ENCODE data around the gene PREP. TPM values are rescaled to one million over a fixed set of nuclear protein-coding genes. Genes with fewer than 3 reads are reported as not detected.

Gene PREP
- 10 to 100 TPM; 39.4 to 41.5 TPM for total RNA-seq

DNA sequence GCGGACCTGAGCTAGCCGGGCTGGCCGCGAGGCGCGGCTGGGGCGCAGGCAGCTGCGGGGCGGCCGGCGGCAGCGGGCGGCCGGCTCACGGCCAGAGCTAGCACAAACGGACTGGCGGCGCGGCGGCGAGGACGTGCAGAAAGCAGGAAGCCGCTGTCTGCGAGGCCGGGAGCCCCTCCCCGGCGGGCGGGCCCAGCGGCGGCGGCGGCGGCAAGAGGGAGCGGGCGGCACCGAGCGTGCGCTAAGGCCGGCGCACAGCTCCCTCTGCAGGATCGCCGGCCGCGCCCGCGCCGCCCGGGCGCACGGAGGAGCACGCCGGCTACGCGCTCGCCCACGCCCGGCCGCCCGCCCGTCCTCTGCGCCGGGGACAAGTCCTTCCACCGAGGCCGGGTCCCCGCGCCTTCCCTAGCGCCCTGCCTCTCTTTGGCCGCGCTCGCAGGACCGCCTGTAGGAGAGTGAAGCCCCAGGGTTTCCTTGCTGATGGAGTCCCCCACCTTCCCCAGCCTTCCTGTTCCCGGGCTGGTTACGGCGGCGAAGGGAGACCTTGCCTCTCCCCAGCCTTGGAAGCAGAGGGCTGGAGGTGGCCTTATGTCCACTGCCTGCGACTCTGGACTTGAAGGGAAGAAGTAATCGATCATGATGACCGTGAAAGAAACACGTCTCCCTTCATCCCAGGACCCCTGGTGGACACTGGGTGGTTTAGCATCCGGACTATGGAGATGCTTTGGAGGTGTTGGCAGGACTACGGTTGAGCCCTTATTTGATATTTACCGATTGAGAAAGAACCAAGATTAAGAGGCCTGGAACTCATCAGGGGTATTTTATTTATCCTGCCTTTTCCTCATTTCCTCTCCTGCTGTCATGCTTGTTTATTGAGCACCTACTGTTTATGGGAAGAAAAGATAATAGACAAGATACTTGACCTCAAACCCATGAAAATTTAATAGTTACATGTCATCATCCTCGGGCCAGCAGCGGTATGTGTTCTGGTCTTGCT, at the start of gene PREP:
PREP (minus strand) TSS at position 144 of the 997 bp plus-strand sequence. CDS start 191 bp downstream, outside the sequence.
- Mint-ChIP-seq H3K4me1 (peaks cover 43% of the 10 kb centered on the region), H3K27me3 (peaks cover 6% of the 10 kb centered on the region), H3K4me3 (peak within 1 kb of the TSS; percentile 98), H3K27ac (peak within 1 kb of the TSS; percentile 82), H3K9me3 (no peaks in the 10 kb centered on the region), H3K36me3 (peaks cover 6% of the 10 kb centered on the region)
- ATAC-seq (ENCODE audit: low read depth) (peak; percentile 96), DNase-seq (peak; percentile 91)
- POLR2A ChIA-PET, result interaction anchor here (0.6 to 1.0 kb wide), 4 partner anchors 9 to 696 kb away, joined by 3 to 4 read pairs (median 3); no protein-coding TSS in a partner anchor

DNA sequence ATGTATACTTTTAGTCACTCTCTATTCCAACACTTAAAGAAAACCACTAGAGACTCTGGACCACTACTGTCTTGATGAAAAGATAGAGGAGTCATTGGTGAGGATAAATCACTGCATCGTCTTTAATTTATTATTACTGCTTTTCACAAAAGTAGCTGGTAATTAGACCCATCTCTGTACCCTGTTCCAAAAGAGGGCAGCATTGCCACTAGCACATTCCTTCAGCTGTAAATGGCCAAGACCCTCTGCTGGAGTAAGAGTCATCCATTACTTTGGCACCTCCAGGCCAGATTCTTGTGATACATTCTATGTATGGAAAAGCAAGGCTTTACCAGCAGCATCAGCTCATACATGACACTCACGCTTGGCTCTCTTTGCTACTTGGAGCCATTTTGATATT, 49.5 kb upstream of the PREP start:
- DNase-seq (no peak), ATAC-seq (ENCODE audit: low read depth) (no peak)
- H3K9me3 Mint-ChIP-seq, result no peaks in the 10 kb centered on the region
- H3K27me3 Mint-ChIP-seq, result peaks cover 5% of the 10 kb centered on the region
- no peak overlapping the region for H3K27ac Mint-ChIP-seq
- H3K4me3 Mint-ChIP-seq, result no peak overlapping the region
- peaks cover 2% of the 10 kb centered on the region for H3K36me3 Mint-ChIP-seq
- peaks cover 12% of the 10 kb centered on the region for H3K4me1 Mint-ChIP-seq
- POLR2A ChIA-PET, result no interaction called here

DNA sequence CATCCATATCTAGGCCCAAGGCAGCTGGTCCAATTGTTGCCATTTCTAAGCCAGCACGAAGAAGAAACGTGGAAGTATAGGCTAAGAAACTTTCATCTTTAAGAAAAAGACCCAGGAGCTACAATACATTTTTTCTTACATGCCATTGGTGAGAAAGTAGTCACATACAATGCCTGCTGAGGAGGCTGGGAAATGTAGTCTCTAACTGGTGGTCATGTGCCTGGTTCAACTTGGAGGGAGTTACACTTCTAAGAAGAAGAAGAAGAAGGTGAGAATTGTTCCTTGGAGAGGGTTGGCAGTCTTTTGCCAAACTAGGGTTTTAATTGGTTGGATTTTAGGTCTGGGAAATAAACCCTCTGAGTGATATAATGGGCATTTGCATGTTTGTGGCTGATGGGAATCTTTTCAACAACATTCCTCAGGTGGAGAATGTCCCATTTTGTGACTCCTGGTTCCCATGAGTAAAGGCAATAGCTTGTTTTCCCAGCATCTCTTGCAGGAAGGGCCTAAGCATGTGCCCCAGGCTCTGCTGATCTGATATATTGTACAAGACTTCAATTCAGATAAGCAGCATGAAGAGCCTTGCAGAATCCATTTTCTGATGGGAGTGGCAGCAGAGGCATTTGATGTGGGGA, 47.0 kb upstream of the PREP start:
- ATAC-seq (ENCODE audit: low read depth) (no peak), DNase-seq (no peak)
- POLR2A ChIA-PET, result no interaction called here
- Mint-ChIP-seq H3K4me3 (no peak overlapping the region), H3K27ac (no peak overlapping the region), H3K4me1 (peaks cover 12% of the 10 kb centered on the region), H3K9me3 (no peaks in the 10 kb centered on the region), H3K27me3 (no peaks in the 10 kb centered on the region), H3K36me3 (peaks cover 2% of the 10 kb centered on the region)

DNA sequence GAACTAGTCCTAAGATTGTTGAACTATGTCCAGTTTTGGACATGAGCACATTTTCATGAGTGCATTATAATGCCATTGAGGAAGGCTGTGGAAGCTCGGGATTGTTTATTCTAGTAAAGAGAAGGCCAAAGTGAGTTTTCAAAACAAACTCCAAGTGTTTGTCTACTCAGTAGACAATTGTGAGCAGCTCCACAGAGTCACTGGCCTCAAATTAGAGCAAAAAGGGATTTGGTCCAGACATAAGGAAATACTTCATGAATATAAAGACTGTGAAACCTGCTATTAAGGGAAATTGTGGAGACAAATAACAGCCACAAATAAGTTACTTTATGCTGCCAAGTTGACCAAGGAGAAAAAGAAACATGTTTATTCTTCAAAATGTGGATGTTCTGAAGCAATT, 42.6 kb upstream of the PREP start:
- peaks cover 1% of the 10 kb centered on the region for H3K9me3 Mint-ChIP-seq
- DNase-seq, result no peak
- peaks cover 3% of the 10 kb centered on the region for H3K27me3 Mint-ChIP-seq
- H3K4me3 Mint-ChIP-seq, result no peak overlapping the region
- ATAC-seq (ENCODE audit: low read depth), result no peak
- H3K36me3 Mint-ChIP-seq, result no peaks in the 10 kb centered on the region
- H3K27ac Mint-ChIP-seq, result no peak overlapping the region
- no peaks in the 10 kb centered on the region for H3K4me1 Mint-ChIP-seq
- POLR2A ChIA-PET, result no interaction called here

DNA sequence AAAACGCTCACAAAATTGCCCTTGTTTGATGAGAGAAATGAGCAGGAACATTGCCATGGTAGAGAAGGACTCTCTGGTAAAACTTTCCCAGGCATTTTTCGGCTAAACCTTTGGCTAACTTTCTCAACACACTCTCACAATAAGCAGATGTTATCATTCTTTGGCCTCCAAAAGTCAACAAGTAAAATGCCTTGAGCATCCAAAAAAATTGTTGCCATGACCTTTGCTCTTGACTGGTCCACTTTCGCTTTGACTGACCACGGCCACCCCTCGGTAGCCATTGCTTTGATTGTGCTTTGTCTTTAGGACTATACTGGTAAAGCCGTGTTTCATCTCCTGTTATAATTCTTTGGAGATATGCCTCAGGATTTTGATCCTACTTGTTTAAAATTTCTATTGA, 41.1 kb upstream of the PREP start:
- H3K27me3 Mint-ChIP-seq, result peaks cover 3% of the 10 kb centered on the region
- H3K4me3 Mint-ChIP-seq, result no peak overlapping the region
- no peaks in the 10 kb centered on the region for H3K4me1 Mint-ChIP-seq
- no peak for ATAC-seq (ENCODE audit: low read depth)
- DNase-seq, result no peak
- no peak overlapping the region for H3K27ac Mint-ChIP-seq
- H3K36me3 Mint-ChIP-seq, result no peaks in the 10 kb centered on the region
- peaks cover 1% of the 10 kb centered on the region for H3K9me3 Mint-ChIP-seq
- POLR2A ChIA-PET, result no interaction called here

DNA sequence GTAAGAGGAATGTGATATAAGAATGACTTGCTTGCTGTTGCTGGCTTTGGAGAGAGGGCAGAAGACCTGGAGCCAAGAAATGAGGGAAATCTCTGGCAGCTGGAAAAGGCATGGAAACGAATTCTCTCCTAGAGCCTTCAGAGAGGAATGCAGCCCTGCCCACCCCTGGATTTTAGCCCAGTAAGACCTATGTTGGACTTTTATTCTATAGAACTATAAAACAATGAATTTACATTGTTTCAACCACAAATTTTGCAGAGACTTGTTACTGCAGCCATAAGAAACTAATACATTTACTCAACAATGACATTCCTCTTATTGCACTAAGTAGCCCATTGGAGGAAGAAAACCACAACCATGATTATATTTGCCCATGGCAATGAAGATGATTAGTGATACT, 39.5 kb upstream of the PREP start:
- peaks cover 6% of the 10 kb centered on the region for H3K27me3 Mint-ChIP-seq
- H3K27ac Mint-ChIP-seq, result no peak overlapping the region
- peaks cover 1% of the 10 kb centered on the region for H3K9me3 Mint-ChIP-seq
- H3K4me3 Mint-ChIP-seq, result no peak overlapping the region
- no peaks in the 10 kb centered on the region for H3K36me3 Mint-ChIP-seq
- ATAC-seq (ENCODE audit: low read depth) (no peak), DNase-seq (no peak)
- POLR2A ChIA-PET, result no interaction called here
- no peaks in the 10 kb centered on the region for H3K4me1 Mint-ChIP-seq

DNA sequence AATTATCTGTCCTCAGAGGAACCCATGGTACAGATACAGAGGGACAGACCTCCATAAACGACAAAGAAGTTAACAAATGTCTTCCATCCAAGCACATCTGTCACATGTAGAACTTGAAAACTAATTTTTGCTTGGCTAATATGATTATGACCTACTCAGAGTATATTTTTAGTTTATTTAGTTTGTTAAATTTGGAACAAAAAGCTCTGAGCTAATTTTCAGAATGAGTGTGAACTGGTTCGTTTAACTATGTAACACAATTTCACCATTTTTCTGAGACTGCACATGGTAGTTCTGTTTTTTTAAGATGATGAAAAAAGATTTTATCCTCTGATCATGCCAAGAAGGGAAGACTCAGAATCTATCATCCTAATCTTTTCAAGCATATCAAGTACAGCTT, 34.4 kb upstream of the PREP start:
- ATAC-seq (ENCODE audit: low read depth) (no peak), DNase-seq (no peak)
- Mint-ChIP-seq H3K9me3 (no peaks in the 10 kb centered on the region), H3K4me1 (no peaks in the 10 kb centered on the region), H3K27me3 (peaks cover 28% of the 10 kb centered on the region), H3K27ac (no peak overlapping the region), H3K4me3 (no peak overlapping the region), H3K36me3 (no peaks in the 10 kb centered on the region)
- POLR2A ChIA-PET, result no interaction called here

DNA sequence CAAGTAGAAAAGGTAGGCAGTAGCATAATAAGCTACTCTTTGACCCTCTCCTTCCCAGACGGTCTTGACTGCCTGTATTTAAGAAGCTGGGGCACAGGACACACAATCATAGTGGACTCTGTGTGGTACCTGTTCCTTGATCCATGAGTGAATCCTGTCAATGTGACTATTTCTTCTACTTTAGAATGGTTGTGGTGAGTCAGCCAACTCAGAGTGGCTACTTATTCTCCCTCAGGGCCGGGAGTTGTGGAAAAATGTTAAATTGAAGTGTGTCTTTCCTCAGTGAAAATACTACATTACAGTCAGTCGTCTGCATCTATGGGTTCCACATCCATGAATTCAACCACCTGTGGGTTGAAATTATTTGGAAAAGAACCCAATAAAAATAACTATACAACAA, 30.8 kb upstream of the PREP start:
- Mint-ChIP-seq H3K4me1 (peaks cover 1% of the 10 kb centered on the region), H3K27me3 (peaks cover 36% of the 10 kb centered on the region), H3K9me3 (no peaks in the 10 kb centered on the region), H3K27ac (no peak overlapping the region), H3K36me3 (no peaks in the 10 kb centered on the region), H3K4me3 (no peak overlapping the region)
- POLR2A ChIA-PET, result no interaction called here
- no peak for DNase-seq
- ATAC-seq (ENCODE audit: low read depth), result no peak

DNA sequence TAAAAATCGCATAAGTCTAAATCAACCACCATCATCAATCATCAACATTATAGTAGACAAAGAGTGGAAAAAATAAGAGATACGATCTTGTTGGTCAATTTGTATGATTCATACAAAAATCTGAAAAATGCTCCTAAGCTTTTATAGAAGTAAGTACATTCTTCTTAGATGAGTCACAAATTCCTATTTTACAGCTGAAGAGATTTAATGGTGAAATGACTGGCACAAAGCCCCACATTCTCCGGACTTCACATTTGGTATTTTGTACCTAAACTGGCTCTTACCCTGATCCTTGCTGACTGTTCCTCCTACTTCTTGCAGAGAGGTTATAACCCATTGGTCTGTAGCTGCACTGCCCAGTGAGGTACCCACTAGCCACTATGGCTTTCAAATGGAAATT, 29.9 kb upstream of the PREP start:
- POLR2A ChIA-PET, result interaction anchor here (0.6 kb wide), 1 partner anchor 25 kb away, joined by 3 read pairs; no protein-coding TSS in a partner anchor
- H3K27ac Mint-ChIP-seq, result no peak overlapping the region
- ATAC-seq (ENCODE audit: low read depth), result no peak
- H3K4me1 Mint-ChIP-seq, result peaks cover 1% of the 10 kb centered on the region
- no peaks in the 10 kb centered on the region for H3K36me3 Mint-ChIP-seq
- peaks cover 33% of the 10 kb centered on the region for H3K27me3 Mint-ChIP-seq
- no peaks in the 10 kb centered on the region for H3K9me3 Mint-ChIP-seq
- no peak overlapping the region for H3K4me3 Mint-ChIP-seq
- no peak for DNase-seq

DNA sequence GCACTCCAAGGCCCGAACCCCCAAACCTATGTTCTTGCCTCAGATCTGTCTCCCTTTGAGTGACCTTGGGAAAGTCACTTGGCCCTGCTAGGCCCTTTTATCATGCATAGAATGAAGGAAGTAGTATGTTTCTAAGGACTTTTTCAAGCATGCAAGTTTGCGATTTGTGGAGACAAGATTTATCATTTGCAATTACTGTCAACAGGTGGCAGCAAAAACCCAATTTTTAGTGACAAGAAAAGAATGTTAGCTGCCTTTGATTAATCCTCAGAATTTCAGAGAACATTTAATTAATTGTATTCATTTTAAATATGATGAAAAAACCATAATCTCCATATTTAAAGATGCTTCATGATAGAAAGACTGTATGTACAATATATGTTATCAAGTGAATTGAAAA, 28.3 kb upstream of the PREP start:
- H3K27ac Mint-ChIP-seq, result no peak overlapping the region
- no peak overlapping the region for H3K4me3 Mint-ChIP-seq
- H3K36me3 Mint-ChIP-seq, result no peaks in the 10 kb centered on the region
- peaks cover 27% of the 10 kb centered on the region for H3K27me3 Mint-ChIP-seq
- no peak for ATAC-seq (ENCODE audit: low read depth)
- POLR2A ChIA-PET, result no interaction called here
- peaks cover 1% of the 10 kb centered on the region for H3K4me1 Mint-ChIP-seq
- DNase-seq, result no peak
- no peaks in the 10 kb centered on the region for H3K9me3 Mint-ChIP-seq

DNA sequence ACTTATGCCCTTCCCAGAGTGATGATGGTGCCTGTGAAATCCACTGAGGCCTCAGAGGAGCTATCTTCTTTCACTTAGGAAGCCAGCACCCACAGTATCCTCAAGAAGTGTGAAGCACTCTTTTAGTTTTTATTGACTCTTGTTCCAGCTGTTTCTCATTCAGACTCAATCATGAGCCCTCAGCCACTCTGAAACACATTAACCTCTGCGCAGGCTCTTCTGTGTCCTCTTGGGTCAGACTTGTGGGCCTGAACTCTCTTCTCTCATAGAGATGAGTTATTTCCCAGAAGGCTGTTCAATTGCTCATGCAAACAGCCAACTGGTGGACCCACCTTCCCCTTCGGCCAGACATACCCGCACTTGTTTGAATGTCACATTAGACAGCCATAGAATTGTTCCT, 27.8 kb upstream of the PREP start:
- Mint-ChIP-seq H3K27ac (no peak overlapping the region), H3K27me3 (peaks cover 24% of the 10 kb centered on the region), H3K4me1 (peaks cover 1% of the 10 kb centered on the region), H3K36me3 (no peaks in the 10 kb centered on the region), H3K9me3 (no peaks in the 10 kb centered on the region), H3K4me3 (no peak overlapping the region)
- POLR2A ChIA-PET, result no interaction called here
- no peak for ATAC-seq (ENCODE audit: low read depth)
- no peak for DNase-seq

DNA sequence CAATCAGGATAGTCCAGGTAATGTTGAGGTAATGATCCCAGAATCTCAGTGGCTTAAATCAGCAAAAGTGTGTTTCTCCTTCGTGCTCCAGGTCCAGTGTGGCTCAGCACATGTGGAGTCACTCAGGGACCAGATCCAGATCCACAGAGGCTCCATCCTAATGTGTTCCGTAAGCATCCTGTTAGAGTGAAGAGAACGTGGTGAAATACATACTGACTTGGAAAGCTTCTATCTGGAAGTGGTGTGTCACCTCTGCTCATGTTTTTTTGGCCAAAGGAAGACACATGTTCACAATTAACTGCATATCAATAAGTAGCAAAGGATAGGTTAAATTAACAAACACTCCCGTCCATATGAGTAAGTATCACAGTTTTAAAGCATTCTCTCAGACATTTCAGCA, 26.8 kb upstream of the PREP start:
- POLR2A ChIA-PET, result no interaction called here
- Mint-ChIP-seq H3K36me3 (no peaks in the 10 kb centered on the region), H3K4me3 (no peak overlapping the region), H3K27me3 (peaks cover 14% of the 10 kb centered on the region), H3K9me3 (no peaks in the 10 kb centered on the region), H3K27ac (no peak overlapping the region), H3K4me1 (peaks cover 1% of the 10 kb centered on the region)
- ATAC-seq (ENCODE audit: low read depth) (no peak), DNase-seq (no peak)

DNA sequence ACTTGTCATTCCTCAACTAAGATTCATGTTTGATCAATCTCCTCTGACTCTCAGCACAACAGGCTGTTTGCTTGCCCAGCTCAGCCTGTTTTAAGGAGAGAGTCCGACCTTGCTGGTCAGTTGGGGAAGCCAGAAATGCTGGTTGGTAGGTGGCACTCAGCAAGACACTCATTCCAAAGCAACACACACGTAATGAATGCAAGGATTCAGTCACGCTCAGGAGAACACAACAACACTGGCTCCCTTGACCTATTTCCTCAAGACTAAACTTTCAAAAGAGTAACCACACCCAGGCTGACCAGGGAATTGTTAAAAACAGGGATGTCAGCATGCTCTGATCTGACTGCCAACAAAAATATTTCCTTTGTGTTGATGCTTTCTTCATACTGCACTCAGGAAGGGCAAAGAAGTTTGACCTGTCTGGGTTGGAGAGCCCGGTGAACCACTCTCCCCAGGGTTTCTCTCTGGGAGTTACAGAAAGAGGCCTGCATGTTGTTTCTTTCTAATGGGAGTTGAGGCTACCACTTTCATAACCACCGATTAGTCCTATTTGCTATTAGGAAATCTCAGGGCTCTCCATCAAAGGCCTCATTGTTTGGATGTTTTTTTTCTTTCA, 25.6 kb upstream of the PREP start:
- POLR2A ChIA-PET, result no interaction called here
- Mint-ChIP-seq H3K36me3 (no peaks in the 10 kb centered on the region), H3K27ac (no peak overlapping the region), H3K4me3 (no peak overlapping the region), H3K27me3 (peaks cover 16% of the 10 kb centered on the region), H3K9me3 (no peaks in the 10 kb centered on the region), H3K4me1 (peaks cover 5% of the 10 kb centered on the region)
- ATAC-seq (ENCODE audit: low read depth) (no peak), DNase-seq (no peak)
